ENCODE data around the gene ITGA2. TPM values are rescaled to one million over a fixed set of nuclear protein-coding genes. Genes with fewer than 3 reads are reported as not detected.

The ITGA2 gene
- total and polyA plus RNA-seq, 2 donors (not counting 1 experiment from before 2014, with no cell fraction given), result not detected

- Histone ChIP-seq H3K4me1 (ENCODE audit: control insufficient read depth in 2 of 2, insufficient read depth in 2 of 2, low read length in 2 of 2) (peaks cover 13 to 17% of the 10 kb centered on the region in 2 donors), H2AFZ (ENCODE audit: insufficient read depth, low read depth, low read length, poor library complexity, severe bottlenecking) (no peak overlapping the region), H4K20me1 (ENCODE audit: control insufficient read depth, insufficient read depth, low read length, poor library complexity, severe bottlenecking) (no peaks in the 10 kb centered on the region), H3K4me2 (replicated peaks; ENCODE audit: low read depth, low read length, poor library complexity, severe bottlenecking) (no peak overlapping the region), H3K79me2 (ENCODE audit: control insufficient read depth, insufficient read depth, low read length) (no peaks in the 10 kb centered on the region), H3K9ac (ENCODE audit: low read length) (no peak overlapping the region), H3K9me3 (ENCODE audit: control extremely low read depth in 1 of 3, control insufficient read depth in 2 of 3, insufficient read depth in 1 of 3, low read length in 2 of 3) (no peaks in the 10 kb centered on the region), H3K27ac (ENCODE audit: low read length in 2 of 2) (no peak overlapping the region), H3K4me3 (ENCODE audit: control extremely low read depth in 1 of 5, extremely low read depth in 1 of 5, insufficient read depth in 1 of 5, low read depth in 2 of 5, low read length in 4 of 5) (no peak overlapping the region), H3K36me3 (replicated peaks in 1 of 2; ENCODE audit: control extremely low read depth in 1 of 2, control insufficient read depth in 1 of 2, extremely low read depth in 1 of 2, insufficient read depth in 2 of 2, low read length in 1 of 2) (no peaks in the 10 kb centered on the region), H3K27me3 (replicated peaks in 1 of 4; ENCODE audit: control extremely low read depth in 1 of 4, control insufficient read depth in 3 of 4, insufficient read depth in 4 of 4, low read length in 3 of 4) (peaks cover 0 to 28% (median 19%) of the 10 kb centered on the region in 4 experiments)
- H3K27ac Mint-ChIP-seq, result no peak overlapping the region
- 60% methylated on average over 4 of the region's 4 CpGs for WGBS (ENCODE audit: insufficient coverage)
- ChIA-PET POLR2A (no interaction called here), CTCF (no interaction called here)
- DNase-seq (no peak), ATAC-seq (ENCODE audit: low read depth) (no peak)
- H3K4me1 Mint-ChIP-seq, result peaks cover 12% of the 10 kb centered on the region
- peaks cover 54% of the 10 kb centered on the region for H3K27me3 Mint-ChIP-seq
- intact Hi-C loops (cut with micrococcal nuclease), result no loop called here
- TF ChIP-seq CTCF (IDR thresholded peaks at IDR 0.05) (no peak), EZH2 (IDR thresholded peaks at IDR 0.05; ENCODE audit: borderline replicate concordance, insufficient read depth, low read depth, low read length, poor library complexity, severe bottlenecking) (no peak)
- H3K9me3 Mint-ChIP-seq (ENCODE audit: insufficient read depth), result no peaks in the 10 kb centered on the region
- peak overlapping the region; percentile 78 for H3K4me3 Mint-ChIP-seq
These were observed 1.3 kb upstream of the ITGA2 start for GRCh38 chr5:52987711-52988331.

GRCh38 chr5:52988335-52989024 is 672 bp upstream of the ITGA2 start:
- peaks cover 0 to 28% (median 19%) of the 10 kb centered on the region in 4 experiments for H3K27me3 ChIP-seq (replicated peaks in 1 of 4; ENCODE audit: control extremely low read depth in 1 of 4, control insufficient read depth in 3 of 4, insufficient read depth in 4 of 4, low read length in 3 of 4)
- Mint-ChIP-seq H3K27ac (no peak overlapping the region), H3K27me3 (peaks cover 54% of the 10 kb centered on the region), H3K9me3 (ENCODE audit: insufficient read depth) (no peaks in the 10 kb centered on the region), H3K4me1 (peaks cover 12% of the 10 kb centered on the region), H3K4me3 (peak overlapping the region; percentile 78)
- peak overlapping the region; percentile 55 for H3K9ac ChIP-seq (ENCODE audit: low read length)
- ChIA-PET CTCF (no interaction called here), POLR2A (no interaction called here)
- WGBS (ENCODE audit: insufficient coverage), result 2% methylated on average over 13 of the region's 16 CpGs
- ATAC-seq (ENCODE audit: low read depth) (no peak), DNase-seq (no peak)
- H2AFZ ChIP-seq (ENCODE audit: insufficient read depth, low read depth, low read length, poor library complexity, severe bottlenecking), result peak overlapping the region; percentile 76
- H3K9me3 ChIP-seq (ENCODE audit: control extremely low read depth in 1 of 3, control insufficient read depth in 2 of 3, insufficient read depth in 1 of 3, low read length in 2 of 3), result no peaks in the 10 kb centered on the region
- peak overlapping the region; percentile 74 for H3K4me2 ChIP-seq (replicated peaks; ENCODE audit: low read depth, low read length, poor library complexity, severe bottlenecking)
- H4K20me1 ChIP-seq (ENCODE audit: control insufficient read depth, insufficient read depth, low read length, poor library complexity, severe bottlenecking), result no peaks in the 10 kb centered on the region
- intact Hi-C loops (cut with micrococcal nuclease), result no loop called here
- no peaks in the 10 kb centered on the region for H3K79me2 ChIP-seq (ENCODE audit: control insufficient read depth, insufficient read depth, low read length)
- no peak overlapping the region for H3K27ac ChIP-seq (ENCODE audit: low read length in 2 of 2)
- TF ChIP-seq CTCF (IDR thresholded peaks at IDR 0.05), result no peak
- TF ChIP-seq EZH2 (IDR thresholded peaks at IDR 0.05; ENCODE audit: borderline replicate concordance, insufficient read depth, low read depth, low read length, poor library complexity, severe bottlenecking), result no peak
- H3K36me3 ChIP-seq (replicated peaks in 1 of 2; ENCODE audit: control extremely low read depth in 1 of 2, control insufficient read depth in 1 of 2, extremely low read depth in 1 of 2, insufficient read depth in 2 of 2, low read length in 1 of 2), result no peaks in the 10 kb centered on the region
- H3K4me1 ChIP-seq (ENCODE audit: control insufficient read depth in 2 of 2, insufficient read depth in 2 of 2, low read length in 2 of 2), result peaks cover 13 to 17% of the 10 kb centered on the region in 2 donors
- peak overlapping the region in 4 of 5 experiments; percentile 31 to 56 (median 55) for H3K4me3 ChIP-seq (ENCODE audit: control extremely low read depth in 1 of 5, extremely low read depth in 1 of 5, insufficient read depth in 1 of 5, low read depth in 2 of 5, low read length in 4 of 5)

All from B cell (primary cell).